ENCODE measurements around the gene LRBA.

- TF ChIP-seq POLR2A (IDR thresholded peaks at IDR 0.05; ENCODE audit: low read depth) (no peak), CTCF (IDR thresholded peaks at IDR 0.05) (no peak)
These were observed 200.2 kb downstream of the LRBA start for GRCh38 chr4:150814873-150815272.
